Measurements from ENCODE around the gene BATF. TPM values are rescaled to one million over a fixed set of nuclear protein-coding genes. Genes with fewer than 3 reads are reported as not detected.

Gene BATF
- total and polyA plus RNA-seq, 2 of the 8 experiments (the other 6 are each of a cell fraction or from before 2014, with no cell fraction given) = not detected

DNA sequence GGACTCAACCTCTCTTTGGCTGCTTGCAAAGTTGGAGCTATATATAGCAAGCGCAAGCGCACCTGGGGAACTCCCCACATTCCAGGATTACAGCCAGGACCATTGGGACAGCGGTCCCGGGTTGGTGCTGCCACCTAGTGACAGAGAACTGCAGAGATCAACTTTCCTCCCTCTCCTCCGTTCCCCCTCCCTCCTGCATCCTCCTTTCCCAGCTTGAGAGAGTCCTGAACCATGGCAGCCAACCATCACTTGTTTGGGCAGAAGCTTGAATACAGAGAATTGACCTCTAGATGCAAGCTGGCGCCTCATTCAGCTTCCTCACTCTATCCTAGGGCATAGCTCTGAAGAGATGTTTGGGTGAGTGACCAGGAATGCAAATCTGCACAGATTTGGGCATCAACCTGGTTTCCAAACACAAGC lies 38.8 kb downstream of the BATF start (continued):
- TF ChIP-seq BACH1 (IDR thresholded peaks at IDR 0.05; ENCODE audit: low read length) (no peak), TAF7 (optimal IDR thresholded peaks at IDR 0.05; ENCODE audit: borderline replicate concordance, low read depth, low read length) (no peak), ASH2L (IDR thresholded peaks at IDR 0.05; ENCODE audit: low read length) (no peak), SAP30 (IDR thresholded peaks at IDR 0.05; ENCODE audit: insufficient read depth, insufficient replicate concordance, low read length) (no peak), HDAC2 (IDR thresholded peaks at IDR 0.05; ENCODE audit: borderline replicate concordance in 1 of 2, low read depth in 2 of 2, low read length in 2 of 2) (no peak), POU5F1 (IDR thresholded peaks at IDR 0.05; ENCODE audit: low read depth, low read length) (no peak), CTBP2 (IDR thresholded peaks at IDR 0.05; ENCODE audit: borderline replicate concordance, insufficient read depth, insufficient read length, low read length) (no peak), JUN (IDR thresholded peaks at IDR 0.05; ENCODE audit: low read depth, low read length) (no peak)
- TF ChIP-seq, protein P1, sequence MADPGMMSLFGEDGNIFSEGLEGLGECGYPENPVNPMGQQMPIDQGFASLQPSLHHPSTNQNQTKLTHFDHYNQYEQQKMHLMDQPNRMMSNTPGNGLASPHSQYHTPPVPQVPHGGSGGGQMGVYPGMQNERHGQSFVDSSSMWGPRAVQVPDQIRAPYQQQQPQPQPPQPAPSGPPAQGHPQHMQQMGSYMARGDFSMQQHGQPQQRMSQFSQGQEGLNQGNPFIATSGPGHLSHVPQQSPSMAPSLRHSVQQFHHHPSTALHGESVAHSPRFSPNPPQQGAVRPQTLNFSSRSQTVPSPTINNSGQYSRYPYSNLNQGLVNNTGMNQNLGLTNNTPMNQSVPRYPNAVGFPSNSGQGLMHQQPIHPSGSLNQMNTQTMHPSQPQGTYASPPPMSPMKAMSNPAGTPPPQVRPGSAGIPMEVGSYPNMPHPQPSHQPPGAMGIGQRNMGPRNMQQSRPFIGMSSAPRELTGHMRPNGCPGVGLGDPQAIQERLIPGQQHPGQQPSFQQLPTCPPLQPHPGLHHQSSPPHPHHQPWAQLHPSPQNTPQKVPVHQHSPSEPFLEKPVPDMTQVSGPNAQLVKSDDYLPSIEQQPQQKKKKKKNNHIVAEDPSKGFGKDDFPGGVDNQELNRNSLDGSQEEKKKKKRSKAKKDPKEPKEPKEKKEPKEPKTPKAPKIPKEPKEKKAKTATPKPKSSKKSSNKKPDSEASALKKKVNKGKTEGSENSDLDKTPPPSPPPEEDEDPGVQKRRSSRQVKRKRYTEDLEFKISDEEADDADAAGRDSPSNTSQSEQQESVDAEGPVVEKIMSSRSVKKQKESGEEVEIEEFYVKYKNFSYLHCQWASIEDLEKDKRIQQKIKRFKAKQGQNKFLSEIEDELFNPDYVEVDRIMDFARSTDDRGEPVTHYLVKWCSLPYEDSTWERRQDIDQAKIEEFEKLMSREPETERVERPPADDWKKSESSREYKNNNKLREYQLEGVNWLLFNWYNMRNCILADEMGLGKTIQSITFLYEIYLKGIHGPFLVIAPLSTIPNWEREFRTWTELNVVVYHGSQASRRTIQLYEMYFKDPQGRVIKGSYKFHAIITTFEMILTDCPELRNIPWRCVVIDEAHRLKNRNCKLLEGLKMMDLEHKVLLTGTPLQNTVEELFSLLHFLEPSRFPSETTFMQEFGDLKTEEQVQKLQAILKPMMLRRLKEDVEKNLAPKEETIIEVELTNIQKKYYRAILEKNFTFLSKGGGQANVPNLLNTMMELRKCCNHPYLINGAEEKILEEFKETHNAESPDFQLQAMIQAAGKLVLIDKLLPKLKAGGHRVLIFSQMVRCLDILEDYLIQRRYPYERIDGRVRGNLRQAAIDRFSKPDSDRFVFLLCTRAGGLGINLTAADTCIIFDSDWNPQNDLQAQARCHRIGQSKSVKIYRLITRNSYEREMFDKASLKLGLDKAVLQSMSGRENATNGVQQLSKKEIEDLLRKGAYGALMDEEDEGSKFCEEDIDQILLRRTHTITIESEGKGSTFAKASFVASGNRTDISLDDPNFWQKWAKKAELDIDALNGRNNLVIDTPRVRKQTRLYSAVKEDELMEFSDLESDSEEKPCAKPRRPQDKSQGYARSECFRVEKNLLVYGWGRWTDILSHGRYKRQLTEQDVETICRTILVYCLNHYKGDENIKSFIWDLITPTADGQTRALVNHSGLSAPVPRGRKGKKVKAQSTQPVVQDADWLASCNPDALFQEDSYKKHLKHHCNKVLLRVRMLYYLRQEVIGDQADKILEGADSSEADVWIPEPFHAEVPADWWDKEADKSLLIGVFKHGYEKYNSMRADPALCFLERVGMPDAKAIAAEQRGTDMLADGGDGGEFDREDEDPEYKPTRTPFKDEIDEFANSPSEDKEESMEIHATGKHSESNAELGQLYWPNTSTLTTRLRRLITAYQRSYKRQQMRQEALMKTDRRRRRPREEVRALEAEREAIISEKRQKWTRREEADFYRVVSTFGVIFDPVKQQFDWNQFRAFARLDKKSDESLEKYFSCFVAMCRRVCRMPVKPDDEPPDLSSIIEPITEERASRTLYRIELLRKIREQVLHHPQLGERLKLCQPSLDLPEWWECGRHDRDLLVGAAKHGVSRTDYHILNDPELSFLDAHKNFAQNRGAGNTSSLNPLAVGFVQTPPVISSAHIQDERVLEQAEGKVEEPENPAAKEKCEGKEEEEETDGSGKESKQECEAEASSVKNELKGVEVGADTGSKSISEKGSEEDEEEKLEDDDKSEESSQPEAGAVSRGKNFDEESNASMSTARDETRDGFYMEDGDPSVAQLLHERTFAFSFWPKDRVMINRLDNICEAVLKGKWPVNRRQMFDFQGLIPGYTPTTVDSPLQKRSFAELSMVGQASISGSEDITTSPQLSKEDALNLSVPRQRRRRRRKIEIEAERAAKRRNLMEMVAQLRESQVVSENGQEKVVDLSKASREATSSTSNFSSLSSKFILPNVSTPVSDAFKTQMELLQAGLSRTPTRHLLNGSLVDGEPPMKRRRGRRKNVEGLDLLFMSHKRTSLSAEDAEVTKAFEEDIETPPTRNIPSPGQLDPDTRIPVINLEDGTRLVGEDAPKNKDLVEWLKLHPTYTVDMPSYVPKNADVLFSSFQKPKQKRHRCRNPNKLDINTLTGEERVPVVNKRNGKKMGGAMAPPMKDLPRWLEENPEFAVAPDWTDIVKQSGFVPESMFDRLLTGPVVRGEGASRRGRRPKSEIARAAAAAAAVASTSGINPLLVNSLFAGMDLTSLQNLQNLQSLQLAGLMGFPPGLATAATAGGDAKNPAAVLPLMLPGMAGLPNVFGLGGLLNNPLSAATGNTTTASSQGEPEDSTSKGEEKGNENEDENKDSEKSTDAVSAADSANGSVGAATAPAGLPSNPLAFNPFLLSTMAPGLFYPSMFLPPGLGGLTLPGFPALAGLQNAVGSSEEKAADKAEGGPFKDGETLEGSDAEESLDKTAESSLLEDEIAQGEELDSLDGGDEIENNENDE (IDR thresholded peaks at IDR 0.05; ENCODE audit: insufficient replicate concordance, low read length) = no peak

Data from H1 (cell line).